GOT3 (cell line): ENCODE measurements around the gene ANKS6.

ENCODE experiments used
- DNase-seq: peaks from one replicate; lab custom pipeline; 2025; ENCODE audit warnings: mixed read lengths; lab: John Stamatoyannopoulos, UW

Gene ANKS6

GRCh38 chr9:98815391-98815951, 19.1 kb upstream of the ANKS6 start:
- DNase-seq = no peak

- DNase-seq = no peak
These were observed 14.8 kb upstream of the ANKS6 start for GRCh38 chr9:98811051-98811650.

GRCh38 chr9:98810102-98810842, 13.9 kb upstream of the ANKS6 start:
- DNase-seq = no peak

- no peak for DNase-seq
These were observed 13.2 kb upstream of the ANKS6 start for GRCh38 chr9:98809311-98810101.

- no peak for DNase-seq
These were observed 12.5 kb upstream of the ANKS6 start for GRCh38 chr9:98808875-98809274.

GRCh38 chr9:98808411-98808815, 12.1 kb upstream of the ANKS6 start:
- DNase-seq = no peak

GRCh38 chr9:98807814-98808195, 11.4 kb upstream of the ANKS6 start:
- DNase-seq = no peak

- DNase-seq = no peak
These were observed 10.9 kb upstream of the ANKS6 start, which contains the start of gene GALNT12 for GRCh38 chr9:98807070-98807813. Gene GALNT12 (plus strand): TSS chr9:98807670. CDS start chr9:98807699, 29 bp downstream.

GRCh38 chr9:98806394-98807035, 10.2 kb upstream of the ANKS6 start:
- DNase-seq = no peak

- DNase-seq = no peak
These were observed 9.3 kb upstream of the ANKS6 start for GRCh38 chr9:98805506-98806272.

- DNase-seq = no peak
These were observed 7.7 kb upstream of the ANKS6 start for GRCh38 chr9:98804083-98804482.

- DNase-seq = no peak
These were observed 5.6 kb upstream of the ANKS6 start for GRCh38 chr9:98801969-98802371.

- DNase-seq = no peak
These were observed 5.2 kb upstream of the ANKS6 start for GRCh38 chr9:98801561-98801960.

GRCh38 chr9:98798254-98798653, 1.9 kb upstream of the ANKS6 start:
- DNase-seq = no peak

GRCh38 chr9:98797491-98797890, 1.1 kb upstream of the ANKS6 start:
- DNase-seq = no peak

GRCh38 chr9:98795970-98796363, 388 bp downstream of the ANKS6 start:
- DNase-seq = no peak

GRCh38 chr9:98795295-98795955, 930 bp downstream of the ANKS6 start:
- DNase-seq = no peak

- DNase-seq = no peak
These were observed 1.6 kb downstream of the ANKS6 start for GRCh38 chr9:98794802-98795201.

GRCh38 chr9:98793031-98793430, 3.3 kb downstream of the ANKS6 start:
- no peak for DNase-seq
